Right lobe of liver (tissue), 4 donors: ENCODE results near the gene ST6GAL2.

Experiments used
- CTCF ChIP-seq, 4 donors: fragments of 200-600 bp in 3 of 4; fragments of 450-650 bp in 1 of 4; IDR thresholded peaks; one replicate each; pipeline versions ENCODE4 v1.5.1 to v1.8.0; 2016 to 2022; ENCODE audit warnings: antibody characterized with exemption in 4 of 4, mild to moderate bottlenecking in 2 of 4
- POLR2A ChIP-seq: fragments of 450-650 bp; IDR thresholded peaks from one replicate; pipeline ENCODE4 v1.6.1; 2017; ENCODE audit warnings: antibody characterized with exemption, mild to moderate bottlenecking
- donor health status: DM: no; HTN: no; CAD: no.
- donor health status: DM: no; HTN: no; CAD: no.
- donor health status: DM: no; HTN: yes; CAD: no.

DNA sequence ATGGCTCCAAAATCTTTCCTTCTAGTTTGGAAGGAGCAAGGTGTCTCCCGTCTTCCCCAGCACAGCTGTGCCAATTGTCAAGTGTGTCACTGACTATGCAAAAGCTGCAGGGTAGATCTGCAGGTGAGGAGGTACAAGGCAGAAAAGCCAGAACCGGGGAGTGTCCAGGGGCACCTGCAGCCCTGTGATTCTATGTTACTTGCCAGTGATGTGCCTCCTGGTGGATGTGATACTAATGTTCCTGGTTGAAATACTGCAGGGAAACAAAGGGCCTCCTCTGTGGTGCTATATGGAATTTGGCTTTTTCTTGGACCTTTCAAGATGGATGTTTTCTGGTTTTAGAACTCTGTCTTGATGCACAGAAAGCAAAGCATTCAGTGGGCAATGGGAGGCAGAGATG, 80.3 kb downstream of the ST6GAL2 start:
- no peak for TF ChIP-seq CTCF (IDR thresholded peaks at IDR 0.05)
- no peak for TF ChIP-seq POLR2A
